ENCODE measurements around the gene ZBTB20. TPM values are rescaled to one million over a fixed set of nuclear protein-coding genes. Genes with fewer than 3 reads are reported as not detected.

The ZBTB20 gene
- total and polyA plus RNA-seq, 2 donors from 2014 or later: 0.99 to 142 TPM

DNA sequence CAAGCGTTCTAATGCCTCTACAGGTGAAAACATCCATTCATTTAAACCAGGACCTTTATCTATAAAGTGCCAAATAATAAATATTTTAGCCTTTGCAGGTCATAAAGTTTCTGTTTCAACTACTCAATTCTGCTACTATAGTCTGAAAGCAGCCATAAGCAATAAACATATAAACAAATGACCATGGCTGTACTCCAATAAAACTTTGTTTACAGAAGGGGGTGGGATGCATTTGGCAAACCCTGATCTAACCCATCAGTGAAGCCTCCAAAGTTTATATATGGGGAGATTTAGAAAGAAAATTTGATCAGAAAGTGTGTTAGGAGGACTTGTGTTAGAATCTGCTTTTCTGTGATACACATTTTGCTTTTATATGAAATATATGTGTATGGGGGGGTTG is 161.3 kb downstream of the ZBTB20 start:
- Histone ChIP-seq H3K4me1 (ENCODE audit: control insufficient read depth in 2 of 3, insufficient read depth in 2 of 3, low read depth in 1 of 3, low read length in 3 of 3) (no peaks in the 10 kb centered on the region), H3K9ac (ENCODE audit: low read length in 3 of 3) (no peak overlapping the region), H3K27ac (ENCODE audit: low read depth in 2 of 2, low read length in 2 of 2) (no peak overlapping the region), H3K27me3 (ENCODE audit: control insufficient read depth, insufficient read depth, low read length) (no peaks in the 10 kb centered on the region), H3K4me3 (ENCODE audit: low read length in 3 of 3) (no peak overlapping the region), H3K36me3 (ENCODE audit: control insufficient read depth in 2 of 3, insufficient read depth in 3 of 3, low read length in 3 of 3) (no peaks in the 10 kb centered on the region), H3K9me3 (ENCODE audit: control insufficient read depth in 2 of 3, insufficient read depth in 1 of 3, low read length in 3 of 3) (no peaks in the 10 kb centered on the region)
- no peak for TF ChIP-seq CTCF (IDR thresholded peaks at IDR 0.05; ENCODE audit: borderline replicate concordance, extremely low read depth, insufficient read depth)
- FAIRE-seq: no peak
- DNase-seq: no peak
- intact Hi-C loops (cut with DNase I): no loop called here

- no peak for DNase-seq
- Histone ChIP-seq H3K4me1 (ENCODE audit: control insufficient read depth in 2 of 3, insufficient read depth in 2 of 3, low read depth in 1 of 3, low read length in 3 of 3) (peaks cover 0 to 3% (median 0%) of the 10 kb centered on the region in 3 donors), H3K9me3 (ENCODE audit: control insufficient read depth in 2 of 3, insufficient read depth in 1 of 3, low read length in 3 of 3) (no peaks in the 10 kb centered on the region), H3K27ac (ENCODE audit: low read depth in 2 of 2, low read length in 2 of 2) (no peak overlapping the region), H3K36me3 (ENCODE audit: control insufficient read depth in 2 of 3, insufficient read depth in 3 of 3, low read length in 3 of 3) (no peaks in the 10 kb centered on the region), H3K27me3 (ENCODE audit: control insufficient read depth, insufficient read depth, low read length) (no peaks in the 10 kb centered on the region), H3K4me3 (ENCODE audit: low read length in 3 of 3) (no peak overlapping the region), H3K9ac (ENCODE audit: low read length in 3 of 3) (no peak overlapping the region)
- FAIRE-seq: no peak
- no peak for TF ChIP-seq CTCF (IDR thresholded peaks at IDR 0.05; ENCODE audit: borderline replicate concordance, extremely low read depth, insufficient read depth)
- intact Hi-C loops (cut with DNase I): no loop called here
Measured at GRCh38 chr3:114983248-114983647, 163.8 kb downstream of the ZBTB20 start.

DNA sequence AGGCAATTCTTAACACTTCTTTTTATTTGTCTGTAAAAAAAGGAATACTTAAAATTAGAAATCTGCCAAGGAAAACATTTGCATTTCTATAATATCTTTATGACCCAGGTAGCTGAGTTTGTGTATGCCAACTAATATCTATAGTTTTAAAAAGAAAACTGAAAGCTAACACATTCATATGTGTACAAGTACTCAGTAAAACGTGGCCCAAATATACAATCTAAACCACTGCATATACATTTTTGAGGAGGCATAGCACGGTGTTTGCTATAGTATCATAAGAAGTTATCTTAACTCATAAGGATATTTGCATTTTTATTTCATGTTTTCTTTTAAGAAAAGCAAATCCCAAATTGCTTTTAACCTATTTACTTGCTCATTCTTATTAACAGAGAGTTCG is 172.7 kb downstream of the ZBTB20 start:
- no peak for TF ChIP-seq CTCF (IDR thresholded peaks at IDR 0.05; ENCODE audit: borderline replicate concordance, extremely low read depth, insufficient read depth)
- Histone ChIP-seq H3K4me1 (ENCODE audit: control insufficient read depth in 2 of 3, insufficient read depth in 2 of 3, low read depth in 1 of 3, low read length in 3 of 3) (no peaks in the 10 kb centered on the region), H3K27ac (ENCODE audit: low read depth in 2 of 2, low read length in 2 of 2) (no peak overlapping the region), H3K9me3 (ENCODE audit: control insufficient read depth in 2 of 3, insufficient read depth in 1 of 3, low read length in 3 of 3) (no peaks in the 10 kb centered on the region), H3K9ac (ENCODE audit: low read length in 3 of 3) (no peak overlapping the region), H3K4me3 (ENCODE audit: low read length in 3 of 3) (no peak overlapping the region), H3K36me3 (ENCODE audit: control insufficient read depth in 2 of 3, insufficient read depth in 3 of 3, low read length in 3 of 3) (no peaks in the 10 kb centered on the region), H3K27me3 (ENCODE audit: control insufficient read depth, insufficient read depth, low read length) (no peaks in the 10 kb centered on the region)
- intact Hi-C loops (cut with DNase I): no loop called here
- DNase-seq (no peak), FAIRE-seq (no peak)

DNA sequence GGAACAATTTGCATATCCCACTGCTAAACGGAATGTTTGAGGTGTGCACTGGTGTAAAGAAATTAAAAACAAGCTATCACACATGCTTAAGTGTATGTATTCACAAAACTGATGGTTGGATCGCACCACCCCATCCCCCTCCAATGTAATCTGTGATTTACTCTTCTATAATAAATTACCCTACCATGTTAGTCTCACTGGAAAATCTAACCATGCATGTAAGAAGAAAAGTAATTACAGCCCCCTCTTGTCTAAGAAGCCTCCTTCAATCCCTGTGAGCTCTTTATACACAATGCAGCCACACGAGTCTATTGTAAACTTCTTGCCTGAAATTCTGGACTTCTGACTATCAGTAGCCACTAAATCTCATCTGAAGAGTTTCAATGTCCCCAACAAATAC is 173.6 kb downstream of the ZBTB20 start:
- DNase-seq (peak in 3 of 5 donors; percentile 14 to 61 (median 56)), FAIRE-seq (no peak)
- intact Hi-C loops (cut with DNase I): no loop called here

More for the DNA sequence above, 173.6 kb downstream of the ZBTB20 start:
- no peak overlapping the region for H3K27ac ChIP-seq (ENCODE audit: low read depth in 2 of 2, low read length in 2 of 2)
- no peak overlapping the region for H3K9ac ChIP-seq (ENCODE audit: low read length in 3 of 3)
- no peaks in the 10 kb centered on the region for H3K36me3 ChIP-seq (ENCODE audit: control insufficient read depth in 2 of 3, insufficient read depth in 3 of 3, low read length in 3 of 3)
- H3K27me3 ChIP-seq (ENCODE audit: control insufficient read depth, insufficient read depth, low read length): no peaks in the 10 kb centered on the region
- no peak overlapping the region for H3K4me3 ChIP-seq (ENCODE audit: low read length in 3 of 3)
- TF ChIP-seq CTCF (IDR thresholded peaks at IDR 0.05; ENCODE audit: borderline replicate concordance, extremely low read depth, insufficient read depth): no peak
- H3K4me1 ChIP-seq (ENCODE audit: control insufficient read depth in 2 of 3, insufficient read depth in 2 of 3, low read depth in 1 of 3, low read length in 3 of 3): no peaks in the 10 kb centered on the region
- no peaks in the 10 kb centered on the region for H3K9me3 ChIP-seq (ENCODE audit: control insufficient read depth in 2 of 3, insufficient read depth in 1 of 3, low read length in 3 of 3)

All from kidney (tissue), 14 donors.